Colonic mucosa (tissue), 4 donors: ENCODE measurements around the gene CDO1. TPM values are rescaled to one million over a fixed set of nuclear protein-coding genes. Genes with fewer than 3 reads are reported as not detected.

Source experiments
- DNase-seq: peaks from one replicate; pipeline ENCODE4 v3.0.0-alpha.2; 2020
- H3K27ac ChIP-seq: fragments of 200-600 bp; one replicate; pipeline ENCODE4 v1.8.0; 2021
- H3K27me3 ChIP-seq: fragments of 200-600 bp; one replicate; pipeline ENCODE4 v1.8.0; 2021
- H3K36me3 ChIP-seq: fragments of 200-600 bp; one replicate; pipeline ENCODE4 v1.8.0; 2021
- H3K4me1 ChIP-seq: fragments of 200-600 bp; one replicate; pipeline ENCODE4 v1.8.0; 2021; ENCODE audit warnings: mild to moderate bottlenecking
- H3K4me3 ChIP-seq: fragments of 200-600 bp; one replicate; pipeline ENCODE4 v1.8.0; 2021
- H3K9ac ChIP-seq, 2 donors: one replicate each; pipeline ENCODE4 v1.7.0; 2013; ENCODE audit warnings: control low read depth in 2 of 2, low read depth in 2 of 2, low read length in 2 of 2
- H3K9me3 ChIP-seq: fragments of 200-600 bp; one replicate; pipeline ENCODE4 v1.8.0; 2021
- CTCF ChIP-seq: fragments of 200-600 bp; IDR thresholded peaks from one replicate; pipeline ENCODE4 v1.8.0; 2022; ENCODE audit warnings: antibody characterized with exemption, mild to moderate bottlenecking
- intact Hi-C: fragments of 100-400 bp; cut with DNase I; formaldehyde crosslinking; loops from one replicate; pipeline ENCODE4 v1.14.1; 2022
- total RNA-seq, 2 donors: library from RNA; stranded (reverse); fragmentation: NEBNext Ultra II Directional in 1 of 2; extraction: Animal tissue kit (Norgen Biotek cat#: 25700) in 1 of 2; gene quantifications; one replicate each; pipeline ENCODE4 v1.2.1, GENCODE V29; 2021
- donor health status: healthy.
- donor health status: DM: no; HTN: no; CAD: no.
- donor health status: DM: no; HTN: no; CAD: no.

The CDO1 gene
- under 1 TPM; 0.27 to 0.58 TPM for total RNA-seq

GRCh38 chr5:115816226-115817081 is at the start of gene CDO1:
Gene CDO1, minus strand, starts transcription at chr5:115816659. Its CDS starts 262 bp downstream, at chr5:115816397.
- Histone ChIP-seq H3K4me1 (no peaks in the 10 kb centered on the region), H3K4me3 (peak within 1 kb of the TSS; percentile 25), H3K9me3 (no peaks in the 10 kb centered on the region), H3K27me3 (peaks cover 22% of the 10 kb centered on the region), H3K36me3 (no peaks in the 10 kb centered on the region), H3K9ac (no peak within 1 kb of the TSS), H3K27ac (no peak within 1 kb of the TSS)
- no peak for TF ChIP-seq CTCF
- DNase-seq, result no peak
- intact Hi-C loops, result no loop called here

GRCh38 chr5:115859378-115859777 is 42.9 kb upstream of the CDO1 start:
- TF ChIP-seq CTCF, result no peak
- no peaks in the 10 kb centered on the region for H3K36me3 ChIP-seq

GRCh38 chr5:115858396-115858795 is 41.9 kb upstream of the CDO1 start:
- Histone ChIP-seq H3K4me3 (no peak overlapping the region), H3K27ac (no peak overlapping the region), H3K27me3 (no peaks in the 10 kb centered on the region), H3K9ac (no peak overlapping the region), H3K36me3 (no peaks in the 10 kb centered on the region), H3K9me3 (no peaks in the 10 kb centered on the region), H3K4me1 (peaks cover 13% of the 10 kb centered on the region)
- no peak for TF ChIP-seq CTCF
- no peak for DNase-seq
- intact Hi-C loops, result no loop called here

More at GRCh38 chr5:115859378-115859777, 42.9 kb upstream of the CDO1 start:
- peaks cover 13% of the 10 kb centered on the region for H3K4me1 ChIP-seq
- DNase-seq, result no peak
- H3K9ac ChIP-seq, result no peak overlapping the region
- H3K27me3 ChIP-seq, result no peaks in the 10 kb centered on the region
- H3K27ac ChIP-seq, result no peak overlapping the region
- intact Hi-C loops, result no loop called here
- H3K4me3 ChIP-seq, result no peak overlapping the region
- no peaks in the 10 kb centered on the region for H3K9me3 ChIP-seq

- Histone ChIP-seq H3K9ac (no peak overlapping the region), H3K36me3 (no peaks in the 10 kb centered on the region), H3K4me3 (no peak overlapping the region), H3K4me1 (peaks cover 13% of the 10 kb centered on the region), H3K27ac (no peak overlapping the region), H3K27me3 (no peaks in the 10 kb centered on the region), H3K9me3 (no peaks in the 10 kb centered on the region)
- no peak for DNase-seq
- intact Hi-C loops, result no loop called here
- TF ChIP-seq CTCF, result no peak
Observed at GRCh38 chr5:115857626-115858349, 41.3 kb upstream of the CDO1 start.

GRCh38 chr5:115857057-115857479 is 40.6 kb upstream of the CDO1 start:
- no peaks in the 10 kb centered on the region for H3K36me3 ChIP-seq
- H3K9me3 ChIP-seq, result no peaks in the 10 kb centered on the region
- intact Hi-C loops, result no loop called here
- no peak for TF ChIP-seq CTCF
- no peak overlapping the region for H3K9ac ChIP-seq
- no peak for DNase-seq
- H3K4me3 ChIP-seq, result no peak overlapping the region
- peaks cover 13% of the 10 kb centered on the region for H3K4me1 ChIP-seq
- H3K27ac ChIP-seq, result no peak overlapping the region
- H3K27me3 ChIP-seq, result no peaks in the 10 kb centered on the region
